Colon (tissue), 2 donors: Measurements from ENCODE around the gene VPS13C.
"Not testable (repeated sequence)": the region's sequence is repeated elsewhere in the genome, so short reads cannot be mapped to it uniquely, and the experiment has no call there.

Experiments used
- FAIRE-seq: peaks from 2 replicates; lab custom pipeline; 2012; peaks lifted over from hg19 to GRCh38; lab: Jason Lieb, UNC
- donor health status: control.
- donor health status: control.

Gene VPS13C

GRCh38 chr15:62069551-62069950, 9.3 kb upstream of the VPS13C start:
- FAIRE-seq = no peak

GRCh38 chr15:62068810-62069167, 8.5 kb upstream of the VPS13C start:
- FAIRE-seq = no peak

- no peak for FAIRE-seq
These were observed 8.0 kb upstream of the VPS13C start for GRCh38 chr15:62068071-62068809.

- FAIRE-seq = no peak
These were observed 7.3 kb upstream of the VPS13C start for GRCh38 chr15:62067448-62068044.

GRCh38 chr15:62066663-62067447, 6.6 kb upstream of the VPS13C start, which contains the start of gene C2CD4A:
TSS of gene C2CD4A (plus strand) at chr15:62066977. CDS start at chr15:62067614, 637 bp downstream.
- FAIRE-seq = no peak

GRCh38 chr15:62063825-62064635, 3.8 kb upstream of the VPS13C start:
- no peak for FAIRE-seq

GRCh38 chr15:62060896-62061280, 641 bp upstream of the VPS13C start:
- FAIRE-seq = no peak

- FAIRE-seq = no peak
These were observed 483 bp downstream of the VPS13C start for GRCh38 chr15:62059816-62060112.

GRCh38 chr15:62059108-62059815, 985 bp downstream of the VPS13C start:
- no peak for FAIRE-seq

GRCh38 chr15:62058327-62059028, 1.8 kb downstream of the VPS13C start:
- no peak for FAIRE-seq

GRCh38 chr15:62057341-62057980, 2.8 kb downstream of the VPS13C start:
- FAIRE-seq = no peak

GRCh38 chr15:62054979-62055378, 5.3 kb downstream of the VPS13C start:
- no peak for FAIRE-seq

GRCh38 chr15:62053439-62054085, 6.7 kb downstream of the VPS13C start:
- no peak for FAIRE-seq

GRCh38 chr15:62052713-62053112, 7.5 kb downstream of the VPS13C start:
- FAIRE-seq = no peak

GRCh38 chr15:62051166-62051565, 9.1 kb downstream of the VPS13C start:
- FAIRE-seq = no peak

- no peak for FAIRE-seq
These were observed 10.1 kb downstream of the VPS13C start for GRCh38 chr15:62050115-62050514.

- not testable (repeated sequence) for FAIRE-seq
These were observed 12.0 kb downstream of the VPS13C start for GRCh38 chr15:62048254-62048653.

- FAIRE-seq = no peak
These were observed 12.9 kb downstream of the VPS13C start for GRCh38 chr15:62047282-62047827.

- no peak for FAIRE-seq
These were observed 14.0 kb downstream of the VPS13C start for GRCh38 chr15:62046078-62046743.
